HCT116 (cell line): ENCODE data around the gene ANKRD40CL. TPM values are rescaled to one million over a fixed set of nuclear protein-coding genes. Genes with fewer than 3 reads are reported as not detected.

Source experiments
- ATAC-seq: fragments of 200-7000 bp; cut with Tn5 transposase; 2 replicates; pipeline ENCODE4 v1.9.1; 2020; ENCODE audit warnings: mild to moderate bottlenecking, moderate library complexity
- BruUV-seq: library from RNA; stranded (reverse); fragments of 400-500 nt; replicated peaks from 2 replicates; lab custom pipeline; 2021; lab: Mats Ljungman, UMichigan
- CTCF ChIA-PET: fragments of 300-600 bp; sonication (Branson Sonifier 250); formaldehyde crosslinking; loops from one replicate; lab custom pipeline; 2021; ENCODE audit warnings: antibody characterized with exemption; lab: Charles Lee
- POLR2A ChIA-PET: fragments of 300-600, 350-600 bp; sonication (Branson Sonifier 250); formaldehyde crosslinking; loops from one replicate; lab custom pipeline; 2021; ENCODE audit warnings: antibody characterized with exemption; lab: Charles Lee
- RAD21 ChIA-PET, 2 experiments: fragments of 300-600 bp; sonication (Branson Sonifier 250); formaldehyde crosslinking; loops; one replicate each; lab custom pipeline; 2023; ENCODE audit warnings: low total read pairs in 2 of 2; ENCODE audit not compliant: uncharacterized antibody in 2 of 2, unreplicated experiment in 2 of 2, low non-redundant PET in 1 of 2; lab: Charles Lee
- DNase-seq: peaks from one replicate; pipeline ENCODE4 v3.0.0-alpha.2; 2010; ENCODE audit warnings: low read depth, low spot score
- H2AFZ ChIP-seq: fragments of 200-600 bp; shearing (Covaris generic), sonication (generic); 2 replicates; pipeline ENCODE4 v1.6.1; 2017; ENCODE audit warnings: low read depth, mixed run types, mixed read lengths, antibody characterized with exemption, low read length; ENCODE audit not compliant: poor library complexity, severe bottlenecking
- H3K27ac ChIP-seq: 2 replicates; pipeline ENCODE4 v1.5.1; 2012; ENCODE audit warnings: low read depth, low read length
- H3K27me3 ChIP-seq: fragments of 200-600 bp; sonication (generic); 2 replicates; pipeline ENCODE4 v1.6.1; 2016; ENCODE audit warnings: mixed run types, low read length, mixed read lengths; ENCODE audit not compliant: insufficient read depth
- H3K36me3 ChIP-seq, 2 experiments: fragments of 200-500 bp in 1 of 2; fragments of 200-600 bp in 1 of 2; sonication (Bioruptor generic) in 1 of 2; sonication (generic) in 1 of 2; 2 replicates each; pipeline versions ENCODE4 v1.5.1 to v1.6.1; 2014 to 2016; ENCODE audit warnings: low read length in 2 of 2, inconsistent platforms in 1 of 2, mixed read lengths in 1 of 2, mixed run types in 1 of 2; ENCODE audit not compliant: insufficient read depth in 2 of 2, control insufficient read depth in 1 of 2
- H3K4me1 ChIP-seq, 2 experiments: fragments of 200-600 bp in 1 of 2; sonication (generic) in 1 of 2; 2 replicates each; pipeline versions ENCODE4 v1.5.1 to v1.6.1; 2012 to 2017; ENCODE audit warnings: low read length in 2 of 2, inconsistent platforms in 1 of 2, mild to moderate bottlenecking in 1 of 2, mixed read lengths in 1 of 2, mixed run types in 1 of 2, moderate library complexity in 1 of 2; ENCODE audit not compliant: insufficient read depth in 2 of 2, control insufficient read depth in 1 of 2
- H3K4me2 ChIP-seq: fragments of 200-600 bp; sonication (generic); 2 replicates; pipeline ENCODE4 v1.6.1; 2017; ENCODE audit warnings: mixed run types, low read length, mixed read lengths
- H3K4me3 ChIP-seq, 2 experiments: fragments of 200-600 bp in 1 of 2; sonication (generic) in 1 of 2; replicated peaks in 1 of 2; 2 replicates each; pipeline ENCODE4 v1.5.1; 2011 to 2016; ENCODE audit warnings: low read length in 2 of 2, control low read depth in 1 of 2, low read depth in 1 of 2, mild to moderate bottlenecking in 1 of 2, mixed read lengths in 1 of 2, mixed run types in 1 of 2
- H3K79me2 ChIP-seq: fragments of 200-600 bp; sonication (generic); 2 replicates; pipeline ENCODE4 v1.6.1; 2017; ENCODE audit warnings: mild to moderate bottlenecking, mixed run types, low read length, moderate library complexity, mixed read lengths; ENCODE audit not compliant: insufficient read depth
- H3K9ac ChIP-seq: fragments of 200-600 bp; sonication (generic); 2 replicates; pipeline ENCODE4 v1.6.1; 2016; ENCODE audit warnings: low read length, mixed read lengths
- H3K9me2 ChIP-seq: fragments of 200-600 bp; sonication (generic), shearing (Covaris generic); 2 replicates; pipeline ENCODE4 v1.6.1; 2017; ENCODE audit warnings: mixed run types, mild to moderate bottlenecking, moderate library complexity; ENCODE audit not compliant: insufficient read depth
- H3K9me3 ChIP-seq, 2 experiments: fragments of 200-500 bp in 1 of 2; fragments of 200-600 bp in 1 of 2; sonication (Bioruptor generic) in 1 of 2; sonication (generic) in 1 of 2; 2 replicates each; pipeline ENCODE4 v1.6.1; 2014 to 2017; ENCODE audit warnings: low read length in 2 of 2, mixed read lengths in 2 of 2, inconsistent platforms in 1 of 2, low read depth in 1 of 2, mild to moderate bottlenecking in 1 of 2, mixed run types in 1 of 2, moderate library complexity in 1 of 2; ENCODE audit not compliant: control insufficient read depth in 1 of 2, insufficient read depth in 1 of 2
- H4K20me1 ChIP-seq: fragments of 200-600 bp; sonication (generic), shearing (Covaris generic); 2 replicates; pipeline ENCODE4 v1.6.1; 2017; ENCODE audit warnings: mixed run types, mild to moderate bottlenecking, moderate library complexity; ENCODE audit not compliant: insufficient read depth
- ATF3 ChIP-seq: IDR thresholded peaks from 2 replicates; pipeline ENCODE4 v1.6.1; 2012
- CBX3 ChIP-seq: IDR thresholded peaks from 2 replicates; pipeline ENCODE4 v1.6.1; 2012; ENCODE audit warnings: low read depth
- EGR1 ChIP-seq: IDR thresholded peaks from 2 replicates; pipeline ENCODE4 v1.6.1; 2012; ENCODE audit warnings: low read depth
- EZH2 ChIP-seq: fragments of 200-600 bp; sonication (generic); IDR thresholded peaks from 2 replicates; pipeline ENCODE4 v1.6.1; 2017; ENCODE audit warnings: antibody characterized with exemption, mixed run types
- EZH2phosphoT487 ChIP-seq: fragments of 200-600 bp; IDR thresholded peaks from 2 replicates; pipeline ENCODE4 v1.6.1; 2018; ENCODE audit warnings: antibody characterized with exemption, borderline replicate concordance
- FOSL1 ChIP-seq: IDR thresholded peaks from 2 replicates; pipeline ENCODE4 v1.6.1; 2012; ENCODE audit warnings: low read depth
- JUND ChIP-seq: IDR thresholded peaks from 2 replicates; pipeline ENCODE4 v1.6.1; 2012
- SIN3A ChIP-seq: IDR thresholded peaks from 2 replicates; pipeline ENCODE4 v1.6.1; 2012; ENCODE audit warnings: low read depth
- TCF7L2 ChIP-seq: IDR thresholded peaks from 2 replicates; pipeline ENCODE4 v1.7.0; 2011; ENCODE audit warnings: borderline replicate concordance, inconsistent platforms; ENCODE audit not compliant: insufficient read depth, insufficient read length; ENCODE audit errors: extremely low read depth
- YY1 ChIP-seq: IDR thresholded peaks from 2 replicates; pipeline ENCODE4 v1.6.1; 2011; ENCODE audit warnings: low read length, low read depth, moderate library complexity, mild to moderate bottlenecking; ENCODE audit not compliant: insufficient replicate concordance; ENCODE audit errors: extremely low read depth
- ZBTB33 ChIP-seq: IDR thresholded peaks from 2 replicates; pipeline ENCODE4 v1.6.1; 2011; ENCODE audit warnings: mild to moderate bottlenecking, low read length, moderate library complexity; ENCODE audit not compliant: insufficient replicate concordance; ENCODE audit errors: extremely low read depth
- ZFX ChIP-seq: fragments of 450-650 bp; IDR thresholded peaks from 2 replicates; pipeline ENCODE4 v1.6.1; 2017
- ZNF274 ChIP-seq: fragments of 200-500 bp; sonication (Bioruptor generic); IDR thresholded peaks from 2 replicates; pipeline ENCODE4 v1.6.1; 2014; ENCODE audit warnings: mild to moderate bottlenecking, low read depth, low read length, inconsistent platforms
- intact Hi-C: fragments of 100-400 bp; cut with micrococcal nuclease; formaldehyde crosslinking; loops from 2 replicates; pipeline ENCODE4 v1.10.0; 2022
- total RNA-seq: library from RNA; stranded (reverse); gene quantifications from one replicate; pipeline ENCODE4 v1.2.1, GENCODE V29; 2021; ENCODE audit not compliant: unreplicated experiment

The ANKRD40CL gene
- total RNA-seq, 1 experiment from 2014 or later = 0.57 TPM

DNA sequence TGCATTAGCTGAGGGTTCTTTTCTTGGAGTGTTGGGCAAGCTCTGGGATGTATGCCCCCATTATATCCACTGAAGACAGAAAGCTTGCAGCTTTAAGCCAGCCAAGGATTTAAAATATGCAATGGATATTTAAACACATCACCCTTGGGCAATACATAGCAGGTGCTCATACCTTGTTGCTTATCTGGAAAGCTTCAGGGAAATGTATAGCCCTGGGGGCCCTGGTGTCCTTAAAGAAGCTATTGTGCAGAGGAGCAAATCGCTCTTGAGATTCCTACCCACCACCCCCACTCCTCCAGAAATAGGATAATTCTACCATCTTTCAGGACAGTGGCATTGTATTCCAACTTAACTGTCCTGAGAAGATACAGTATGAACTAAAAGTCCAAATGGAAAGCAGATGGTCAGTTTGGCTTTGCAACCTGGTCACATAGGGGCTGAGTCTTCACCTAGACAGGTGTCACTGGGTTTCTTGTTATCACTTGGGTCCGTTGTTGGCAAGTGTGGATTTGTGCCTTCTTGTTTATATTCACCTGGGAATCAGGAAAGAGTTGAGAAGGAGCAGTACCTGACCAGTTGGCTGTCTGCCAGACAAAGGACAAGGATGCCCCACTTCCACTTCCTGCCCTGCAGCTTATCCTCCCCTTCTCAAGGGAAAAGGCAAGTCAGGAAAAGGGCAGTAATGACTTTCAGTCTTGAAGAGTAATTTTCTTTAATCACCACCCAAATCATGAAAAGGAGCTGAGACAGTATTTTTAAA lies 3.4 kb downstream of the ANKRD40CL start:
- no peaks in the 10 kb centered on the region for H3K27me3 ChIP-seq
- H3K9ac ChIP-seq = no peak overlapping the region
- no peak overlapping the region for H3K4me2 ChIP-seq
- no peak overlapping the region for H2AFZ ChIP-seq
- BruUV-seq = no TSS peak
- H4K20me1 ChIP-seq = no peaks in the 10 kb centered on the region
- H3K79me2 ChIP-seq = no peaks in the 10 kb centered on the region
- ChIA-PET CTCF (interaction anchor here (0.6 to 3.7 kb wide), 2 partner anchors 19 to 46 kb away, joined by 3 to 21 read pairs; no protein-coding TSS in a partner anchor), RAD21 (no interaction called here), POLR2A (interaction anchor here (1.2 kb wide), 1 partner anchor 102 kb away, joined by 3 read pairs; the partner anchor contains the start of gene TOB1)
- ATAC-seq (no peak), DNase-seq (no peak)
- H3K4me3 ChIP-seq = no peak overlapping the region
- H3K9me2 ChIP-seq = no peaks in the 10 kb centered on the region
- H3K4me1 ChIP-seq = peaks cover 10 to 11% of the 10 kb centered on the region in 2 experiments; a peak in 3 of 4 replicates
- no peak for TF ChIP-seq SIN3A
- TF ChIP-seq EZH2phosphoT487 = no peak
- TF ChIP-seq EGR1 = no peak
- no peak for TF ChIP-seq CBX3
- no peak for TF ChIP-seq FOSL1
- TF ChIP-seq ZNF274 = no peak
- TF ChIP-seq EZH2 = no peak
- no peak for TF ChIP-seq ZFX
- intact Hi-C loops = no loop called here
- H3K36me3 ChIP-seq = no peaks in the 10 kb centered on the region
- H3K27ac ChIP-seq = no peak overlapping the region
- H3K9me3 ChIP-seq = no peaks in the 10 kb centered on the region

- ATAC-seq = no peak
- no peak for TF ChIP-seq SIN3A
- no peak for TF ChIP-seq TCF7L2
- no peak for TF ChIP-seq ATF3
- no peak for TF ChIP-seq ZBTB33
- no peak for TF ChIP-seq YY1
- TF ChIP-seq JUND = no peak
- no peaks in the 10 kb centered on the region for H3K36me3 ChIP-seq
- no peaks in the 10 kb centered on the region for H3K79me2 ChIP-seq
- H3K4me2 ChIP-seq = no peak overlapping the region
- ChIA-PET CTCF (interaction anchor here (3.7 kb wide), 1 partner anchor 21 kb away, joined by 21 read pairs; no protein-coding TSS in a partner anchor), RAD21 (no interaction called here), POLR2A (no interaction called here)
- H3K9me2 ChIP-seq = no peaks in the 10 kb centered on the region
- H4K20me1 ChIP-seq = no peaks in the 10 kb centered on the region
- H3K27me3 ChIP-seq = no peaks in the 10 kb centered on the region
- no peak overlapping the region for H2AFZ ChIP-seq
- H3K4me3 ChIP-seq = no peak overlapping the region
- no TSS peak for BruUV-seq
- intact Hi-C loops = no loop called here
- no peak for DNase-seq
- no peak overlapping the region for H3K27ac ChIP-seq
- H3K9me3 ChIP-seq = no peaks in the 10 kb centered on the region
- no peak overlapping the region for H3K9ac ChIP-seq
- H3K4me1 ChIP-seq = peaks cover under 1 to 2% of the 10 kb centered on the region in 2 experiments; a peak in 2 of 4 replicates
Observed at GRCh38 chr17:50762177-50762576, 5.1 kb downstream of the ANKRD40CL start.
